Stimulated activated CD4-positive, alpha-beta T cell treated with anti-CD3 and anti-CD28 coated beads, Interleukin-15, amount 100 ng/mL, for 1 hour (primary cell): ENCODE results near the gene HMG20A.

ENCODE experiments used
- DNase-seq, 2 donors: peaks; one replicate each; pipeline ENCODE4 v3.0.0-alpha.2; 2020; ENCODE audit warnings: low read depth in 1 of 2, low spot score in 1 of 2

The HMG20A gene

GRCh38 chr15:77515613-77516012 lies 94.9 kb downstream of the HMG20A start:
- DNase-seq, result no peak

- DNase-seq, result no peak
Observed at GRCh38 chr15:77516076-77516475, 95.4 kb downstream of the HMG20A start.

GRCh38 chr15:77516786-77517185 lies 96.1 kb downstream of the HMG20A start:
- DNase-seq, result no peak

GRCh38 chr15:77517579-77517978 lies 96.9 kb downstream of the HMG20A start:
- DNase-seq, result no peak

GRCh38 chr15:77518458-77518857 lies 97.8 kb downstream of the HMG20A start:
- no peak for DNase-seq

- DNase-seq, result no peak
Observed at GRCh38 chr15:77519540-77519939, 98.9 kb downstream of the HMG20A start.

- DNase-seq, result no peak
Observed at GRCh38 chr15:77521206-77521605, 100.5 kb downstream of the HMG20A start.

- DNase-seq, result no peak
Observed at GRCh38 chr15:77525400-77525811, 104.7 kb downstream of the HMG20A start.

- DNase-seq, result no peak
Observed at GRCh38 chr15:77525907-77526594, 105.4 kb downstream of the HMG20A start.

GRCh38 chr15:77526595-77527163 lies 106.0 kb downstream of the HMG20A start:
- DNase-seq, result no peak

GRCh38 chr15:77527164-77527778 lies 106.6 kb downstream of the HMG20A start:
- no peak for DNase-seq

- DNase-seq, result no peak
Observed at GRCh38 chr15:77527831-77528231, 107.1 kb downstream of the HMG20A start.

GRCh38 chr15:77528290-77528967 lies 107.7 kb downstream of the HMG20A start:
- DNase-seq, result no peak

- no peak for DNase-seq
Observed at GRCh38 chr15:77528968-77529319, 108.3 kb downstream of the HMG20A start.

- no peak for DNase-seq
Observed at GRCh38 chr15:77529394-77530159, 108.9 kb downstream of the HMG20A start.

- DNase-seq, result no peak
Observed at GRCh38 chr15:77530576-77530975, 109.9 kb downstream of the HMG20A start.

GRCh38 chr15:77531191-77532000 lies 110.7 kb downstream of the HMG20A start:
- no peak for DNase-seq

- no peak for DNase-seq
Observed at GRCh38 chr15:77532067-77532710, 111.5 kb downstream of the HMG20A start.

GRCh38 chr15:77532846-77533245 lies 112.2 kb downstream of the HMG20A start:
- DNase-seq, result no peak
